Hematopoietic multipotent progenitor cell treated with erythropoietin and hydrocortisone succinate and interleukin-3 and kit ligand, for 8 days (in vitro differentiated cells): Measurements from ENCODE around the gene SIN3B.
A peak's percentile ranks its signal among the peaks of the same experiment; 100 is the strongest.

Source experiments
- DNase-seq: peaks from one replicate; pipeline ENCODE4 v3.0.0-alpha.2; 2015

Gene SIN3B

GRCh38 chr19:16824658-16825311 is 4.4 kb upstream of the SIN3B start:
- no peak for DNase-seq

DNA sequence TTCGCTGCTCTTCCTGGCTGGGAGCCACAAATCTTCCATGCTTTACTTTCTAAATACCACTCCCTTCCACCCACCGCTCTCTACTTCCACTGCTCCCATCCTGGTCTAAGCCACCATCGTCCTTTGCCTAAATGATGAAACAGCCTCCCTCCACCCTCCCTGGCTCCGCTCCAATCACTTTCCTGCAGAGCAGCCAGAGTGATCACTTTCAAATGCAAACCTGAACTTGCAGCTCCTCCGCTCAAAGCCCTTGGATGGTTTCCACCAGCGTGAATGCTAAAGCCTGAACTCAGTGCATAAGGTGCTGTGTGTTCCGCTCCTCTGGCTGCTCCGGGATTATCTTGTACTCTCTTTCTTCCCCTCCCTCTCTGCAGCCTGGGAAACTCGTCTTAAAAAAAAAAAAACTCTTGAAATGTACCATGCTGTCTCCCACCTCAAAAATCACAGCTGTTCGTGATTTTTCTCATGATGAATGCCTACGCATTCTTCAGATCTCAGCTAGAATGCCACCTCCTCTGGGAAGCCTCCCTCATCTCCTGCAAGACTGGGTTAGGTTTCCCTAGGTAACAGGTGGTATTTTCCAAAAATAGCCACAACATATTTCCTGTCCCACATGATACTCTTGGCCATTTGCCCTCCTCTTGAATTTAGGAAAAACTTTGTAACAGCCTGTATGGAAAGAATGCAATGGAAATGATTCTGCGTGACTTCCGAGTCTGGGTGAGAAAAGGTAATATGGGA is 3.7 kb upstream of the SIN3B start:
- DNase-seq, result no peak

DNA sequence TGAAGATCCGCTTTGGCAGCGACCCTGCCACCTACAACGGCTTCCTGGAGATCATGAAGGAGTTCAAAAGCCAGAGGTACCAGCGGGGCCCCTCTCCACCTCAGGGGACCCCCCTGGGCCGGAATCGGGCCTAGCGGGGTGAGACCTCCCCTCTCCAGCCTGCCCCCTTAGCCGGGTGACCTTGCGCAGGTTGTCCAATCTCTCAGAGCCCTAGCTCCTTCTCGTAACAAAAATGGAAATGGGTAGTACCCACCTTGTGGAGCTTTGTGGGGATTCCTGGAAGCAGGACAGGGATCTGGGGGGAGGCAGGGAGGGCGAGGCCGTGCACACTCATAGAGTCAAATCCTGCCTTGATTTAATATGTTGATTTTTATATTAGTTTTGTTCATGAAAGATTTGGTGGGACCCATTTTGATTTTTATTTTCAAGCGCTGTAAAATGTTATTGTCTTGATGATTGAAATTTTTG is 658 bp downstream of the SIN3B start:
- no peak for DNase-seq

DNA sequence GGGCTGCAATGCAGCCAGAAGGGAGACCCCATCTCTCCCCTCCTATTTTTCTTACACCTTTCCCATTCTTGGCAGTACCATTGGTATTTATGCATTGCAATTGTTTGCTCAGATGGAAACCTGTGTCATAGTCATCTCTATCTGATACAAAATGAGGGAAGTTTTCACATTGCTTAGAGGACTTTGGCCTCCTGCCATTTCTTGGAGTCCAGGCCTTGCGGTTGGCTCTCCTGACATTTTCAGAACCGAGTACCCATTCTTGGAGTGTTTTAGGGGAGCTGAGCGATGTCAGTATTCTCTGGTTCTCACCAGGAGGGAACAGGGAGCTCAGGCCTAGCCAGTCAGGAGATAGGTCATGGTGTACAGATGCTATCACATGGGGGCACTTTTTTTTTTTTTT is 1.5 kb downstream of the SIN3B start:
- peak; percentile 16 for DNase-seq

- no peak for DNase-seq
Measured at GRCh38 chr19:16831531-16831930, 2.3 kb downstream of the SIN3B start.

DNA sequence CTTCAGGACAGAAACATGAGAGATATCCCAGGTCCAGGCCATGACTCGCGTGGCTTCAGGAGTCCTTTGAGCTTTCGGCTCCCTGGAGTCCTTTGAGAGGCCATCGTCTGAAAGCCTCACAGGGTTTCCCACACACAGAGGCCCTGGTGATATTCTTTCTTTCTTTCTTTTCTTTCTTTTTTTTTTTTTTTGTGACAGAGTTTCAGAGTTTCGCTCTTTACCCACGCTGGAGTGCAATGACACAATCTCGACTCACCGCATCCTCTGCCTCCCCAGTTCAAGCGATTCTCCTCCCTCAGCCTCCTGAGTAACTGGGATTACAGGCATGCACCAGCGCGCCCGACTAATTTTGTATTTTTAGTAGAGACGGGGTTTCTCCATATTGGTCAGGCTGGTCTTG is 5.5 kb downstream of the SIN3B start:
- DNase-seq, result no peak

DNA sequence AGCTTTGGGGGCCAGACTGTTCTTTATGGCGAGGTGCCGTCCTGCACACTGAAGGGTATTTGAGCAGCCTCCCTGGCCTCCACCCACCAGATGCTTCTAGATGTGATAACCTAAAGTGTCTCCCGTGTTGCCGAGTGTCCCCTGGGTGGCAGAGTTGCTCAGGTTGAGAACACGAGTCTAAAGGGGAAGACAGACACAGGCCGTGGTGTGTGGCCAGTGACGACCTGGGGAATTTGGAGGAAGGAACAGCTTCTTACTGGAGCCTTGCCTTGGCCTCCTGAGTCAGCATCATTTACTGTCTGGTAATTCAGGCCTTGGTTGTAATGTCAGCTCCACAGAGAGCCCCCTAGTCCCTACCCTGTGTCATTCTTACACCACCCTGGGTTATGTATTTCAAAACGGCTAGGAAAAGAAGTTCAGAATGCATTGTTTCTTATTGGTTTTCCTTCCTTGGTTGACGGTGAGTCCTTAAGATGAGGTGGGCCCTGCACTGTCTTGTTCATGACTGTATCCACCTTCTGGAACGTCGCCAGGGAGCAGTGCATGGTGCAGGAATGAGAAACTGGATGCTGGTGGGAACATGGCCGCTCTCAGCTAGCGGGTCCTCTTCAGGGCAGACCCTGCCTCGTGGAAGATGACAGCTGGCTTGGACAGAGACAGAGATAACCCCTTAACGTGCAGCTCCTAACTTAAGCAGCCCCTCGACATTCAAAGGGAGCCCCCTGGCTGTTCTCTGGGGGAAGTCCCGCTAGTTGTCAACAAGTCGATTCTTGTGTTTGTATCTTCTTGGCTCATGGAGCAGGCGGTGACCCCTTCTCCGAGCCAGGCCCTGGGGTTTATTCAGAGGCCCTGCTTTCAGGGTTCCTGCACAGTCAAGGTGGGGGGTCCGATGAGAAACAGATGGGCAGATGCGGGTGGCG is 7.2 kb downstream of the SIN3B start:
- DNase-seq, result peak; percentile 75

- no peak for DNase-seq
Measured at GRCh38 chr19:16837035-16837362, 7.8 kb downstream of the SIN3B start.

DNA sequence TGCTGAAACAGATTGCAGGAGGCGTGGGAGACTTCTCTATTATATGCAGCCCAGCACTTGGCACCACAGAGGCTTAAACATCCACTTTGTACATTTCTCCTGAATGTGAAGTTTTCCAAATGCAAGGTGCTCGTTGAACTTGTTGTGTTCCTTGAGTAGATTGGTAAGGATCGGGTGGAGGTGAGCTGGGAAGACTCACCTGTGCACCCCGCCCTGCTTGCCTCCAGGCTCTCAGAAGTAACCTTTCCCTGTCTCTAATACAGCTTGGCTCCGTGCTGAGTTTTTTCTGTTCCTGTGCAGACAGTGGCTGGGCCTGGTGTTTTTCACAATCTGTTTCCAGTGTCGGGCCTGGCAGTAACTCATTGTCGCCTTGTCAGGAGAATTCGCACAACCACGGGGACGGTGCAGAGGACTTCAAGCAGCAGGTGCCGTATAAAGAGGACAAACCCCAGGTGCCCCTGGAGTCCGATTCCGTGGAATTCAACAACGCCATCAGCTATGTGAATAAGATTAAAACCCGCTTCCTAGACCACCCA is 12.3 kb downstream of the SIN3B start:
- DNase-seq, result no peak

GRCh38 chr19:16846901-16847300 is 17.7 kb downstream of the SIN3B start:
- no peak for DNase-seq

GRCh38 chr19:16847430-16847829 is 18.2 kb downstream of the SIN3B start:
- no peak for DNase-seq

- no peak for DNase-seq
Measured at GRCh38 chr19:16849168-16849567, 20.0 kb downstream of the SIN3B start.

DNA sequence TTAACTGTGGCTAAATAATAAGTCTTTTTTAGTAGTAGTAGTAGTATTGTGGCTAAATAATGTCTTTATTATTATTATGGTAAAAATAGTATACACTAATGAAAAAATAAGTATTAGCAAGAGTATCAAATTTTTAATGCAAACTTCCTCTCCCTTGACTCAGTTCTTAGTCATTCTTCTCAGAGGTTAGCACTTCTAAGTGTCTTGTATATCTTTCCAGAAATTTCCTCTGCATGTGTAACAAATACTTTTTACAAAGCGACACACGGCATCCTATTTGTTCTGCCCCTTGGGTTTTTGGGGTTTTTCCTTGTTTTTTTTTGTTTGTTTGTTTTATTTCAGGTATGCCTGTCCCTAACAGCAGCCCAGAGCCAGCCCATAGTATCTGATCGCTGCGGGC is 20.9 kb downstream of the SIN3B start:
- no peak for DNase-seq

- DNase-seq, result no peak
Measured at GRCh38 chr19:16851031-16851712, 22.0 kb downstream of the SIN3B start.

GRCh38 chr19:16853066-16853465 is 23.9 kb downstream of the SIN3B start:
- no peak for DNase-seq

GRCh38 chr19:16856091-16856490 is 26.9 kb downstream of the SIN3B start:
- no peak for DNase-seq

GRCh38 chr19:16859626-16860025 is 30.4 kb downstream of the SIN3B start:
- DNase-seq, result no peak

- DNase-seq, result no peak
Measured at GRCh38 chr19:16860118-16860517, 30.9 kb downstream of the SIN3B start.

DNA sequence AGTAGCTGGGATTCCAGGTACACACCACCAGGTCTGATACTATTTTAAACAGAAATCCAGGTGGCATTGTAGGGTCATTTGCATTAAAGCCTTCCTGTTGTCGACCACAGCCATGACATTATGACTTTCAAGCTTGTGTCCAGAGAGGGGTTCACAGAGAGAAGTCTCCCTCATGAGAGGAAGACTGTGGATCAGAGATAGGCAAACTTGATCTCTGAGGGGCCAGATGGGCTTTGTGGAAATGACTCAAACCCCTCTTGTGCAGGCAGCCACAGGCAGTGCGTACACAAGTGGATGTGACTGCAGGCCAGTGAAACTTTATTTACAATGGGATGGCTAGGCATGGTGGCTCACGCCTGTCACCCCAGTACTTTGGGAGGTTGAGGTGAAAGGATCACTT is 31.8 kb downstream of the SIN3B start:
- peak; percentile 30 for DNase-seq

DNA sequence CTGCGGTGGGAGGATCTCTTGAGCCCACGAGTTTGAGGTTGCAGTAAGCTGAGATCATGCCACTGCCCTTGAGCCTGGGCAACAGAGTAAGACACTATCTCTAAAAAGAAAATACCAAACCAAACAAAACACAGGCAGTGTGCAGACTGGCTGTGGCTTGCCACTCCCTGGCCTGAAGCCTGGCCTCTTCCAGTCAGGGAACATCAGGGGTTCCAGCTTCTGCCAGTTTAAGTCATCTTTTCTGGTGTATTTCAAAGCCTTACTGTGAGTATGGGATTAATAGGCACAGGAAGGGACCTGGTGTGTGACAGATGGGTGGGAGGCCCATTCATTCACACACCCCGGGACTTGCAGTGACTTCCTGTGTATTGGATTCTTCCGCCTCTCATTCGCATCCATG is 32.6 kb downstream of the SIN3B start:
- DNase-seq, result no peak

GRCh38 chr19:16862826-16863415 is 33.7 kb downstream of the SIN3B start:
- no peak for DNase-seq

DNA sequence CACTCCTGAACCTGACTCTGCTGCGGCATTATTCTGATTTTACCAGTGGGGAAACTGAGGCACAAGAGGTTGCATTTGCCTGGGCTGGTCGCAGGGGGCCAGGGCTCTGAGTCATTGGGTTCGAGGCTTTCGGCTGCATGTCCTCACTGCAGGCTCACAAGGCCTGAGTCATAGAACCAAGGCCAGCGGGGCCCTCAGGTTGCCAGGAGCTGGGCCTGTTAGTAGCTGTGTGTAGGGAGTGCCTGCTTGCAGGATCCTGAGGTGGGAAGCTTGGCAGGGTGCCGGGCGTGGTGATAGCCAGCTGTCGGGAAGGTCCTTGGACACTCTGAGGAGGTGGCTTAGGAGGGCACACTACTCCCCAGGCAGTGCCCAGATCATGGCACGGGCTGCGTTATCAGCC is 38.0 kb downstream of the SIN3B start:
- no peak for DNase-seq
